SU-DHL-6 (cell line): Measurements from ENCODE around the gene NUDT3.

Source experiments
- EZH2phosphoT487 ChIP-seq: fragments of 200-600 bp; sonication (generic), shearing (Covaris generic); conservative IDR thresholded peaks from 2 replicates; pipeline ENCODE4 v1.6.1; 2018; ENCODE audit warnings: mild to moderate bottlenecking, antibody characterized with exemption, low read length, moderate library complexity, mixed read lengths
- TF ChIP-seq, protein P1 (sequence below): fragments of 200-600 bp; sonication (generic); IDR thresholded peaks from one replicate; pipeline ENCODE4 v1.5.1; 2017; ENCODE audit warnings: antibody characterized with exemption, mild to moderate bottlenecking, low read length, moderate library complexity; ENCODE audit not compliant: insufficient read depth, poor library complexity, severe bottlenecking

GRCh38 chr6:34249469-34250261 is 142.8 kb downstream of the NUDT3 start:
- TF ChIP-seq, protein P1, sequence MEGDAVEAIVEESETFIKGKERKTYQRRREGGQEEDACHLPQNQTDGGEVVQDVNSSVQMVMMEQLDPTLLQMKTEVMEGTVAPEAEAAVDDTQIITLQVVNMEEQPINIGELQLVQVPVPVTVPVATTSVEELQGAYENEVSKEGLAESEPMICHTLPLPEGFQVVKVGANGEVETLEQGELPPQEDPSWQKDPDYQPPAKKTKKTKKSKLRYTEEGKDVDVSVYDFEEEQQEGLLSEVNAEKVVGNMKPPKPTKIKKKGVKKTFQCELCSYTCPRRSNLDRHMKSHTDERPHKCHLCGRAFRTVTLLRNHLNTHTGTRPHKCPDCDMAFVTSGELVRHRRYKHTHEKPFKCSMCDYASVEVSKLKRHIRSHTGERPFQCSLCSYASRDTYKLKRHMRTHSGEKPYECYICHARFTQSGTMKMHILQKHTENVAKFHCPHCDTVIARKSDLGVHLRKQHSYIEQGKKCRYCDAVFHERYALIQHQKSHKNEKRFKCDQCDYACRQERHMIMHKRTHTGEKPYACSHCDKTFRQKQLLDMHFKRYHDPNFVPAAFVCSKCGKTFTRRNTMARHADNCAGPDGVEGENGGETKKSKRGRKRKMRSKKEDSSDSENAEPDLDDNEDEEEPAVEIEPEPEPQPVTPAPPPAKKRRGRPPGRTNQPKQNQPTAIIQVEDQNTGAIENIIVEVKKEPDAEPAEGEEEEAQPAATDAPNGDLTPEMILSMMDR = no peak
- no peak for TF ChIP-seq EZH2phosphoT487
